ENCODE measurements around the gene LCLAT1.

Gene LCLAT1

GRCh38 chr2:30670453-30670852 lies 223.4 kb downstream of the LCLAT1 start:
- no peak for DNase-seq (ENCODE audit: low read depth in 2 of 2)

GRCh38 chr2:30673127-30673526 lies 226.1 kb downstream of the LCLAT1 start:
- no peak for DNase-seq (ENCODE audit: low read depth in 2 of 2)

GRCh38 chr2:30675758-30676157 lies 228.7 kb downstream of the LCLAT1 start:
- DNase-seq (ENCODE audit: low read depth in 2 of 2): no peak

- no peak for DNase-seq (ENCODE audit: low read depth in 2 of 2)
These were observed 230.2 kb downstream of the LCLAT1 start for GRCh38 chr2:30677231-30677630.

- no peak for DNase-seq (ENCODE audit: low read depth in 2 of 2)
These were observed 230.9 kb downstream of the LCLAT1 start for GRCh38 chr2:30677861-30678385.

GRCh38 chr2:30678410-30679137 lies 231.5 kb downstream of the LCLAT1 start:
- DNase-seq (ENCODE audit: low read depth in 2 of 2): no peak

GRCh38 chr2:30679426-30680088 lies 232.5 kb downstream of the LCLAT1 start:
- no peak for DNase-seq (ENCODE audit: low read depth in 2 of 2)

- no peak for DNase-seq (ENCODE audit: low read depth in 2 of 2)
These were observed 233.1 kb downstream of the LCLAT1 start for GRCh38 chr2:30680121-30680520.

- DNase-seq (ENCODE audit: low read depth in 2 of 2): no peak
These were observed 234.0 kb downstream of the LCLAT1 start for GRCh38 chr2:30681022-30681421.

GRCh38 chr2:30683236-30683956 lies 236.3 kb downstream of the LCLAT1 start:
- DNase-seq (ENCODE audit: low read depth in 2 of 2): no peak

GRCh38 chr2:30684026-30684425 lies 237.0 kb downstream of the LCLAT1 start:
- DNase-seq (ENCODE audit: low read depth in 2 of 2): no peak

GRCh38 chr2:30684516-30684915 lies 237.5 kb downstream of the LCLAT1 start:
- no peak for DNase-seq (ENCODE audit: low read depth in 2 of 2)

- DNase-seq (ENCODE audit: low read depth in 2 of 2): no peak
These were observed 237.9 kb downstream of the LCLAT1 start for GRCh38 chr2:30684996-30685395.

- DNase-seq (ENCODE audit: low read depth in 2 of 2): no peak
These were observed 239.0 kb downstream of the LCLAT1 start for GRCh38 chr2:30686000-30686399.

- no peak for DNase-seq (ENCODE audit: low read depth in 2 of 2)
These were observed 239.6 kb downstream of the LCLAT1 start for GRCh38 chr2:30686669-30687068.

- no peak for DNase-seq (ENCODE audit: low read depth in 2 of 2)
These were observed 241.9 kb downstream of the LCLAT1 start for GRCh38 chr2:30688956-30689401.

- no peak for DNase-seq (ENCODE audit: low read depth in 2 of 2)
These were observed 242.6 kb downstream of the LCLAT1 start for GRCh38 chr2:30689496-30690125.

GRCh38 chr2:30690126-30690561 lies 243.1 kb downstream of the LCLAT1 start:
- DNase-seq (ENCODE audit: low read depth in 2 of 2): no peak

GRCh38 chr2:30691091-30691947 lies 244.3 kb downstream of the LCLAT1 start:
- DNase-seq (ENCODE audit: low read depth in 2 of 2): no peak

GRCh38 chr2:30691948-30692828 lies 245.1 kb downstream of the LCLAT1 start:
- DNase-seq (ENCODE audit: low read depth in 2 of 2): no peak

All from stimulated activated CD8-positive, alpha-beta memory T cell treated with anti-CD3 and anti-CD28 coated beads, Interleukin-15, amount 100 ng/mL, for 48 hours (primary cell).